Measurements from ENCODE around the gene GPRC5C.

GPRC5C gene

DNA sequence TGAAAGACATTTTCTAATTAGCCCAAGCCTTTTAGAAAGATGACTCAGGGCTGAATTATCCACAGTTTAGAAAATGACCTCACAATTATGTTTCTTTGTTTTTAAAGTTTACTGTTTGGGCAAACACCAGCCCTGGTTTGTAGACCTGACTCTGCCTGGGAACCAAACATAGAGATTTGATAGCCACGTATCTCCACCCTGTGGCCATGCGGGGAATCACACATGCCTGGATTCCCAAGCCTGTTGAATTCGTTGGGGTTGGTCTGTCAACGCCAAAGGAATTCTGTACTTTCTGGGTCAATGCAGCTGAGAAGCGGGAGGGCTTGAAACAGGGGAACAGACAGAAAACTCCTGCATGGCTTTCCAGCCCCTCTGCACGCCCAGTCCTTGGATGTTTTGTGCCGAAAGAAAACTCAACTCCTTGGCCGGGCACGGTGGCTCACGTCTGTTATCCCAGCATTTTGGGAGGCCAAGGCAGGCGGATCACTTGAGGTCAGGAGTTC is 61.5 kb downstream of the GPRC5C start:
- H3K4me3 ChIP-seq (ENCODE audit: control insufficient read depth, low read depth, low read length), result no peak overlapping the region
- TF ChIP-seq, protein P1, sequence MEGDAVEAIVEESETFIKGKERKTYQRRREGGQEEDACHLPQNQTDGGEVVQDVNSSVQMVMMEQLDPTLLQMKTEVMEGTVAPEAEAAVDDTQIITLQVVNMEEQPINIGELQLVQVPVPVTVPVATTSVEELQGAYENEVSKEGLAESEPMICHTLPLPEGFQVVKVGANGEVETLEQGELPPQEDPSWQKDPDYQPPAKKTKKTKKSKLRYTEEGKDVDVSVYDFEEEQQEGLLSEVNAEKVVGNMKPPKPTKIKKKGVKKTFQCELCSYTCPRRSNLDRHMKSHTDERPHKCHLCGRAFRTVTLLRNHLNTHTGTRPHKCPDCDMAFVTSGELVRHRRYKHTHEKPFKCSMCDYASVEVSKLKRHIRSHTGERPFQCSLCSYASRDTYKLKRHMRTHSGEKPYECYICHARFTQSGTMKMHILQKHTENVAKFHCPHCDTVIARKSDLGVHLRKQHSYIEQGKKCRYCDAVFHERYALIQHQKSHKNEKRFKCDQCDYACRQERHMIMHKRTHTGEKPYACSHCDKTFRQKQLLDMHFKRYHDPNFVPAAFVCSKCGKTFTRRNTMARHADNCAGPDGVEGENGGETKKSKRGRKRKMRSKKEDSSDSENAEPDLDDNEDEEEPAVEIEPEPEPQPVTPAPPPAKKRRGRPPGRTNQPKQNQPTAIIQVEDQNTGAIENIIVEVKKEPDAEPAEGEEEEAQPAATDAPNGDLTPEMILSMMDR (IDR thresholded peaks at IDR 0.05; ENCODE audit: control insufficient read depth, insufficient read depth, low read depth, low read length, missing control alignments), result peak; percentile 83
- DNase-seq (ENCODE audit: low read depth), result no peak
